RPMI7951 (cell line): Measurements from ENCODE around the gene SPSB2. TPM values are rescaled to one million over a fixed set of nuclear protein-coding genes. Genes with fewer than 3 reads are reported as not detected.

ENCODE experiments used
- DNase-seq: peaks from one replicate; pipeline ENCODE4 v3.0.0-alpha.2; 2012; ENCODE audit warnings: low read depth
- total RNA-seq: library from RNA; depleted of rRNA; stranded (reverse); fragments of >200 nt; shearing (Covaris generic); gene quantifications from 2 replicates; pipeline ENCODE4 v1.2.3, GENCODE V29; 2014

The SPSB2 gene
- total RNA-seq, 1 experiment from 2014 or later, result 4.2 TPM

GRCh38 chr12:6831450-6831995 is 41.6 kb downstream of the SPSB2 start:
- DNase-seq, result no peak

GRCh38 chr12:6830999-6831398 is 42.1 kb downstream of the SPSB2 start:
- DNase-seq, result no peak

- no peak for DNase-seq
Measured at GRCh38 chr12:6830286-6830890, 42.7 kb downstream of the SPSB2 start.

- DNase-seq, result peak; percentile 36
Measured at GRCh38 chr12:6829536-6830220, 43.4 kb downstream of the SPSB2 start.

- DNase-seq, result peak; percentile 34
Measured at GRCh38 chr12:6828781-6829535, 44.1 kb downstream of the SPSB2 start.

GRCh38 chr12:6827982-6828780 is 44.9 kb downstream of the SPSB2 start, which contains the start of gene P3H3:
TSS of gene P3H3 (plus strand) at chr12:6828407. CDS start at chr12:6828441, 34 bp downstream.
- DNase-seq, result peak; percentile 48

- DNase-seq, result peak; percentile 80
Measured at GRCh38 chr12:6827437-6827911, 45.6 kb downstream of the SPSB2 start.

GRCh38 chr12:6826734-6827436 is 46.2 kb downstream of the SPSB2 start:
- DNase-seq, result no peak

GRCh38 chr12:6826125-6826733 is 46.9 kb downstream of the SPSB2 start:
- DNase-seq, result no peak

GRCh38 chr12:6825398-6826124 is 47.5 kb downstream of the SPSB2 start:
- DNase-seq, result peak; percentile 77

- peak; percentile 46 for DNase-seq
Measured at GRCh38 chr12:6824901-6825381, 48.2 kb downstream of the SPSB2 start.

- no peak for DNase-seq
Measured at GRCh38 chr12:6824085-6824775, 48.9 kb downstream of the SPSB2 start.

GRCh38 chr12:6823182-6824084 is 49.7 kb downstream of the SPSB2 start:
- DNase-seq, result no peak

- DNase-seq, result no peak
Measured at GRCh38 chr12:6822426-6823135, 50.5 kb downstream of the SPSB2 start.

GRCh38 chr12:6821591-6822425 is 51.3 kb downstream of the SPSB2 start, which contains the start of gene GPR162:
TSS of gene GPR162 (plus strand) at chr12:6821821. CDS start at chr12:6823899, 2,078 bp downstream.
- peak; percentile 43 for DNase-seq
